GM12892 (cell line): ENCODE results near the gene GJA5.

Experiments used
- DNase-seq: peaks from one replicate; pipeline ENCODE4 v3.0.0; 2011; ENCODE audit not compliant: insufficient read length
- FAIRE-seq: peaks from 2 replicates; lab custom pipeline; 2011; peaks lifted over from hg19 to GRCh38; lab: Jason Lieb, UNC
- POLR2A ChIP-seq: IDR thresholded peaks from 2 replicates; pipeline ENCODE4 v1.6.1; 2011; ENCODE audit warnings: low read depth, low read length, control low read depth
- POLR2AphosphoS5 ChIP-seq: IDR thresholded peaks from 2 replicates; pipeline ENCODE4 v1.6.1; 2011; ENCODE audit warnings: low read depth, low read length, control low read depth
- TAF1 ChIP-seq: IDR thresholded peaks from 2 replicates; pipeline ENCODE4 v1.6.1; 2011; ENCODE audit warnings: low read depth, mild to moderate bottlenecking, control low read depth, low read length, borderline replicate concordance

GJA5 gene

GRCh38 chr1:147721716-147722115 lies 38.7 kb downstream of the GJA5 start:
- no peak for TF ChIP-seq POLR2A
- no peak for TF ChIP-seq POLR2AphosphoS5
- TF ChIP-seq TAF1: no peak
- FAIRE-seq (no peak), DNase-seq (no peak)

GRCh38 chr1:147720557-147720956 lies 39.8 kb downstream of the GJA5 start:
- FAIRE-seq (no peak), DNase-seq (no peak)
- TF ChIP-seq POLR2A (no peak), TAF1 (no peak), POLR2AphosphoS5 (no peak)

- DNase-seq: no peak
- TF ChIP-seq TAF1 (no peak), POLR2A (no peak), POLR2AphosphoS5 (no peak)
- no peak for FAIRE-seq
Observed at GRCh38 chr1:147719711-147720225, 40.6 kb downstream of the GJA5 start.

- TF ChIP-seq TAF1: no peak
- no peak for TF ChIP-seq POLR2AphosphoS5
- TF ChIP-seq POLR2A: no peak
- no peak for FAIRE-seq
- DNase-seq: no peak
Observed at GRCh38 chr1:147719029-147719698, 41.2 kb downstream of the GJA5 start.

- DNase-seq (no peak), FAIRE-seq (no peak)
- TF ChIP-seq TAF1 (no peak), POLR2A (no peak)
Observed at GRCh38 chr1:147717706-147718097, 42.7 kb downstream of the GJA5 start.

- TF ChIP-seq POLR2A (no peak), POLR2AphosphoS5 (no peak), TAF1 (no peak)
- FAIRE-seq (no peak), DNase-seq (no peak)
Observed at GRCh38 chr1:147717051-147717705, 43.2 kb downstream of the GJA5 start.

GRCh38 chr1:147712605-147713004 lies 47.8 kb downstream of the GJA5 start:
- no peak for FAIRE-seq
- DNase-seq: no peak
- TF ChIP-seq POLR2AphosphoS5 (no peak), POLR2A (no peak), TAF1 (no peak)
